ENCODE measurements around the gene DOCK2.

DNA sequence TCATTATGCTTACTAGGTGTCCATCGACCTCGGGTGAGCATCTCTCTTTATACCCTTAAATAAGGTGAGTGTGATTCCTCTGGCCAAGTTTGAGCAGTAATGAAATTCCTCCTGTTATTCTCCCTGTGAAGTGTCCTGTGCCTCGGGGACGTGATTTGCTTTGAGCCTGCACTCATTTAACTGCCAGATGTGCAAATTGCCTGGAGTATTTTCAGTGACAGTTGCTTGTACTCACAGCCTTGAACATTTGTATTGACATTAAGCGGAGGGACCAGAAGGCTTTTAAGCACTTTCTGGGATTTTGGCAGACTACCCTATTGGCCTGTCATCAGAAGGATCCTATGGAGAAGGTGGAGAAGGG lies 126.9 kb downstream of the DOCK2 start:
- TF ChIP-seq, protein P1, sequence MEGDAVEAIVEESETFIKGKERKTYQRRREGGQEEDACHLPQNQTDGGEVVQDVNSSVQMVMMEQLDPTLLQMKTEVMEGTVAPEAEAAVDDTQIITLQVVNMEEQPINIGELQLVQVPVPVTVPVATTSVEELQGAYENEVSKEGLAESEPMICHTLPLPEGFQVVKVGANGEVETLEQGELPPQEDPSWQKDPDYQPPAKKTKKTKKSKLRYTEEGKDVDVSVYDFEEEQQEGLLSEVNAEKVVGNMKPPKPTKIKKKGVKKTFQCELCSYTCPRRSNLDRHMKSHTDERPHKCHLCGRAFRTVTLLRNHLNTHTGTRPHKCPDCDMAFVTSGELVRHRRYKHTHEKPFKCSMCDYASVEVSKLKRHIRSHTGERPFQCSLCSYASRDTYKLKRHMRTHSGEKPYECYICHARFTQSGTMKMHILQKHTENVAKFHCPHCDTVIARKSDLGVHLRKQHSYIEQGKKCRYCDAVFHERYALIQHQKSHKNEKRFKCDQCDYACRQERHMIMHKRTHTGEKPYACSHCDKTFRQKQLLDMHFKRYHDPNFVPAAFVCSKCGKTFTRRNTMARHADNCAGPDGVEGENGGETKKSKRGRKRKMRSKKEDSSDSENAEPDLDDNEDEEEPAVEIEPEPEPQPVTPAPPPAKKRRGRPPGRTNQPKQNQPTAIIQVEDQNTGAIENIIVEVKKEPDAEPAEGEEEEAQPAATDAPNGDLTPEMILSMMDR (IDR thresholded peaks at IDR 0.05) = no peak
- TF ChIP-seq POLR2A (IDR thresholded peaks at IDR 0.05) = no peak

All from adrenal gland (tissue), 5 donors.